ENCODE data around the gene RRAGB.
A peak's percentile ranks its signal among the peaks of the same experiment; 100 is the strongest.
"Not testable (repeated sequence)": the region's sequence is repeated elsewhere in the genome, so short reads cannot be mapped to it uniquely, and the experiment has no call there.

The RRAGB gene

DNA sequence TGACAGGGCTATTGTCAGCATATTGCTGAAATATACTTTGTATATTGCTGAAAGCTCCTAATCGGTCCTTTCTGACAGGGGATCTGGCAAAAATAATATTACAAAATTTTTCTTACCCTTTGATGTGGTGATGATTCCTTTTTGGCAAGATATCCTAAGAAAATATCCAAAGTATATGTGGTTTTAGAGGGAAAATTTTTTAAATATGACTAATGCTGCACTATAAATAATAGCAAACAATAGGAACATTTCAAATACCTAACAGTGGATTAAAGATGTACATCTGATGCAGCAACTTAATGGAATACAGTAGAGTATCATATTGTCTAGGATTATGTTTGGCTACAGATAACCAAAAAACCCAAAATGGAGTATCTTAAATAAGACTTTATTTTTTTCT is 49.6 kb downstream of the RRAGB start:
- peak; percentile 44 for DNase-seq (ENCODE audit: low read depth)
- no peak for TF ChIP-seq CTCF (IDR thresholded peaks at IDR 0.05; ENCODE audit: low read length, missing control alignments)
- H3K4me3 ChIP-seq (replicated peaks; ENCODE audit: low read depth, low read length): no peak overlapping the region

- DNase-seq (ENCODE audit: low read depth); H3K4me3 ChIP-seq (replicated peaks; ENCODE audit: low read depth, low read length): not testable (repeated sequence)
Observed at GRCh38 chrX:55774419-55774818, 56.9 kb downstream of the RRAGB start.

DNA sequence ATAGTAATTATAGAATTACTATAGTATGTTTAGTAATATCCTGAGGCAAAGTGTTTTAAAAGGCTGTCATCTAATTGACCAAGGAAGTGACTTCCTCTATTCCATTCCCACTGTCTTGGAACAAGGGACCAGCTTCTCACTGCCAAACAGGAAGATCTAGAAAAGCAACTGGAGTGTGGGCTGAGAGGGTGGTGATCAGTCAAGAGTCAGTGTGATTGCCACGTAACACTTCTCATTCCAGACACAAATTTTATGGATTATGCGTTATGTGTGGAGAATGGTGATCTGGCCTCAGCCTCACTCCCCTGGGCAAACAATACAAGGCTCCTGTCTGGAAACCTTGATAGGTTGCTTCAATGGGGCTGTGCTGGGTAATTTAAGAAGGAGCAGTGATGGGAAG is 60.0 kb downstream of the RRAGB start:
- TF ChIP-seq CTCF (IDR thresholded peaks at IDR 0.05; ENCODE audit: low read length, missing control alignments): no peak
- no peak overlapping the region for H3K4me3 ChIP-seq (replicated peaks; ENCODE audit: low read depth, low read length)
- DNase-seq (ENCODE audit: low read depth): no peak

GRCh38 chrX:55778322-55778721 is 60.8 kb downstream of the RRAGB start:
- no peak for TF ChIP-seq CTCF (IDR thresholded peaks at IDR 0.05; ENCODE audit: low read length, missing control alignments)
- DNase-seq (ENCODE audit: low read depth): no peak
- no peak overlapping the region for H3K4me3 ChIP-seq (replicated peaks; ENCODE audit: low read depth, low read length)

- DNase-seq (ENCODE audit: low read depth): no peak
- TF ChIP-seq CTCF (IDR thresholded peaks at IDR 0.05; ENCODE audit: low read length, missing control alignments): no peak
- no peak overlapping the region for H3K4me3 ChIP-seq (replicated peaks; ENCODE audit: low read depth, low read length)
Observed at GRCh38 chrX:55783723-55784122, 66.2 kb downstream of the RRAGB start.

DNA sequence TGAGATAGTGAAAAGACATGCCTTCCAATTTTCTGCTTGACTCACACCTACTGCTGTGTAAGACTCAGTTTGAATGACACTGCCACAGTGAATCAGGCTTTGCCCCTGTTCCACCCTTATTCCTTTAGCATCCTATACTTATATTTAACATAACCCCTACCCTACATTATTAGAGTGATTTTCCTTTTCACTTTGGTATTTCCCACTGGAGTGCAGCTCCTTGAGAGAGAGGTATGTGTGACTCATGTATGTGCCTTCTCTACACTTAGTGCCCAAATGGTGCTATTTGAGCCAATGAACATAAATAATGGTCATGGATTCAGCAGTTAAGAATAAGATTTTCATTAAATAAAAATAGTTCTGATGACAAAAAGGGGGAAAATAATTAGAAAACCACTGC is 69.5 kb downstream of the RRAGB start:
- no peak overlapping the region for H3K4me3 ChIP-seq (replicated peaks; ENCODE audit: low read depth, low read length)
- no peak for TF ChIP-seq CTCF (IDR thresholded peaks at IDR 0.05; ENCODE audit: low read length, missing control alignments)

GRCh38 chrX:55787727-55788126 is 70.2 kb downstream of the RRAGB start:
- no peak for DNase-seq (ENCODE audit: low read depth)
- no peak overlapping the region for H3K4me3 ChIP-seq (replicated peaks; ENCODE audit: low read depth, low read length)
- no peak for TF ChIP-seq CTCF (IDR thresholded peaks at IDR 0.05; ENCODE audit: low read length, missing control alignments)

More for the DNA sequence above, 69.5 kb downstream of the RRAGB start:
- DNase-seq (ENCODE audit: low read depth): no peak

GRCh38 chrX:55794405-55794804 is 76.9 kb downstream of the RRAGB start:
- no peak for TF ChIP-seq CTCF (IDR thresholded peaks at IDR 0.05; ENCODE audit: low read length, missing control alignments)
- H3K4me3 ChIP-seq (replicated peaks; ENCODE audit: low read depth, low read length): no peak overlapping the region
- no peak for DNase-seq (ENCODE audit: low read depth)
